PC-3 (cell line): ENCODE data around the gene ATP6V1E1.

Experiments
- CTCF ChIP-seq: fragments of 300-600 bp; sonication (generic); conservative IDR thresholded peaks from 2 replicates; pipeline ENCODE4 v1.5.1; 2017; ENCODE audit warnings: antibody characterized with exemption, low read depth, mild to moderate bottlenecking, low read length
- EZH2 ChIP-seq: fragments of 300-600 bp; sonication (generic); IDR thresholded peaks from one replicate; pipeline ENCODE4 v1.6.1; 2017; ENCODE audit warnings: antibody characterized with exemption, mild to moderate bottlenecking, low read length; ENCODE audit not compliant: unreplicated experiment

GRCh38 chr22:17596226-17596625 is 32.3 kb downstream of the ATP6V1E1 start:
- TF ChIP-seq EZH2, result no peak
- no peak for TF ChIP-seq CTCF
